Loucy (cell line): ENCODE results near the gene TMEM39A.

Experiments used
- CTCF ChIP-seq: fragments of 200-600 bp; sonication (generic); conservative IDR thresholded peaks from 2 replicates; pipeline ENCODE4 v1.5.1; 2014; ENCODE audit warnings: mild to moderate bottlenecking, antibody characterized with exemption, low read length
- EZH2phosphoT487 ChIP-seq: fragments of 200-600 bp; IDR thresholded peaks from 2 replicates; pipeline ENCODE4 v1.6.1; 2018; ENCODE audit warnings: antibody characterized with exemption, mild to moderate bottlenecking, moderate library complexity, borderline replicate concordance

DNA sequence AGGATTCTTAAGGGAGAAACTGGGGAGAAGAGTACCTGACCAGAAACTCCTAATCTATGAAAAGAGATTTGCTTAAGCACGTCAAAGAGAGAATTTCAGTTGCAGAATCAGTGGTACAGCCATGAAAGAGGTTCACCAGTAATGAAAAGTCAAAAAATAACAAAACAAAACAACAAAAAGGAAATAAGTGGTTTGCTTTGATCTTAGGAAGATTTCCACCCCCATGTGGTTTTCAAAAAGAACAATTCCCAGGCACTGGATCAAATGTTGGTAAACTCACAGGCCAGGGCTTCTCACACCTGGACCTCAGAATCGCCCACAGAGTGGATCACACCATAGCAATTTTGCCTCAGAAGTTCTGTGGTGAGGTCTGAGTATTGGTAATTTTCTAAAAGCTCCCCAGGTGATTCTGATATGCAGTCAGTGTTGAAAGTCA, 67.5 kb downstream of the TMEM39A start:
- no peak for TF ChIP-seq CTCF
- no peak for TF ChIP-seq EZH2phosphoT487
